ENCODE measurements around the gene TMEM254. TPM values are rescaled to one million over a fixed set of nuclear protein-coding genes. Genes with fewer than 3 reads are reported as not detected.

TMEM254 gene
- total RNA-seq, 4 donors from 2014 or later, result 7.8 to 15.1 (median 13.2) TPM

- Histone ChIP-seq H3K9me3 (peaks cover 0 to 19% (median 0%) of the 10 kb centered on the region in 3 donors), H3K36me3 (no peaks in the 10 kb centered on the region), H3K27me3 (no peaks in the 10 kb centered on the region), H3K27ac (peak overlapping the region in 1 of 4 donors; percentile 29), H3K4me3 (no peak overlapping the region), H3K4me1 (peaks cover 0 to 7% (median 0%) of the 10 kb centered on the region in 3 donors)
- 91 to 100% methylated on average over 1 of the region's 1 CpG for whole genome bisulfite sequencing, 2 donors (ENCODE audit: low coverage in 1 of 2)
- TF ChIP-seq EP300 (IDR thresholded peaks at IDR 0.05) (no peak), CTCF (IDR thresholded peaks at IDR 0.05) (no peak), POLR2AphosphoS5 (IDR thresholded peaks at IDR 0.05) (no peak), POLR2A (IDR thresholded peaks at IDR 0.05) (no peak)
- ATAC-seq, result no peak
These were observed 32.5 kb downstream of the TMEM254 start for GRCh38 chr10:80110986-80111385.

DNA sequence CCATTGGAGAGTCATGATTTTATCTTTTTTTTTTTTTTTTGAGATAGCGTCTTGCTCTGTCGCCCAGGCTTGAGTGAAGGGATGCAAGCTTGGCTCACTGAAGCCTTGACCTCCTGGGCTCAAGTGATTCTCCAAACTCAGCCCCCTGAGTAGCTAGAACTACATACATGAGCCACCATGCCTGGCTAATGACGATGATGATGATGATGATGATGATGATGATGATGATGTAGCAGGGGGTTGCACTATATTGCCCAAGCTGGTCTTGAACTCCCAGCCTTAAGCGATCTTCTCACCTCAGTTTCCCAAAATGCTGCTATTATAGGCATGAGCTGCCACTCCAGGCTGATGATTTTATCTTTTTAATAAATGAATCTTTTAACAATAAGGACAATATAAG lies 40.2 kb downstream of the TMEM254 start:
- no peak for TF ChIP-seq POLR2A (IDR thresholded peaks at IDR 0.05)
- TF ChIP-seq EP300 (IDR thresholded peaks at IDR 0.05), result no peak
- TF ChIP-seq POLR2AphosphoS5 (IDR thresholded peaks at IDR 0.05), result no peak
- no peak for TF ChIP-seq CTCF (IDR thresholded peaks at IDR 0.05)
- ATAC-seq, result no peak
- H3K36me3 ChIP-seq, result no peaks in the 10 kb centered on the region
- no peak overlapping the region for H3K27ac ChIP-seq
- WGBS, 2 donors (ENCODE audit: low coverage in 1 of 2), result 93 to 97% methylated on average over 3 to 4 of the region's 4 CpGs
- H3K4me3 ChIP-seq, result no peak overlapping the region
- no peaks in the 10 kb centered on the region for H3K9me3 ChIP-seq
- H3K27me3 ChIP-seq, result no peaks in the 10 kb centered on the region
- H3K4me1 ChIP-seq, result peaks cover 0 to 4% (median 0%) of the 10 kb centered on the region in 3 donors

- no peaks in the 10 kb centered on the region for H3K27me3 ChIP-seq
- H3K27ac ChIP-seq, result peak overlapping the region in 1 of 4 donors; percentile 4
- H3K4me3 ChIP-seq, result no peak overlapping the region
- TF ChIP-seq POLR2AphosphoS5 (IDR thresholded peaks at IDR 0.05), result no peak
- no peaks in the 10 kb centered on the region for H3K36me3 ChIP-seq
- no peak for ATAC-seq
- peaks cover 0 to 4% (median 0%) of the 10 kb centered on the region in 3 donors for H3K4me1 ChIP-seq
- H3K9me3 ChIP-seq, result no peaks in the 10 kb centered on the region
These were observed 43.7 kb downstream of the TMEM254 start for GRCh38 chr10:80122110-80122710.

DNA sequence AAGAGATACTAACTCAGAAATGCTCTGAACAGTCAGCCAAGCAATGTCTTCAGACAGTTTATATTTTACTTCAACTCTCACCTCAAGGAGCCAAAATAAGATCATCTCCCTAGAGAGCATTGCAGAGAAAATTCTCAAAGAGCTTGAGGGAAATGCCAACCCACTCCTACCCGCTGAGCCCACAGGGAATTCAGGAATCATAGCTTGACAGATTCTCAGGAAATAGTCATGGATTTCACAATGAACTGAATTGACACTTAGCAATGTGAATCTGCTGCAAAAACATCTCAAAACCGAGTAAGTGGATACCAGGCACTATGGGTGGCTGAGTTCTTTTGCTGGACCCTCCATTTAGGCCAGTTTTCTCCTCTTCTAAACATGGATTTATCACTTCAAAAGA lies 44.3 kb downstream of the TMEM254 start:
- Histone ChIP-seq H3K27me3 (no peaks in the 10 kb centered on the region), H3K9me3 (no peaks in the 10 kb centered on the region), H3K27ac (no peak overlapping the region), H3K4me1 (peaks cover 0 to 4% (median 0%) of the 10 kb centered on the region in 3 donors), H3K36me3 (no peaks in the 10 kb centered on the region), H3K4me3 (no peak overlapping the region)
- ATAC-seq, result peak; percentile 25
- WGBS, 2 donors (ENCODE audit: low coverage in 1 of 2), result 57 to 73% methylated on average over 1 to 2 of the region's 2 CpGs
- TF ChIP-seq CTCF (IDR thresholded peaks at IDR 0.05) (no peak), POLR2A (IDR thresholded peaks at IDR 0.05) (no peak), POLR2AphosphoS5 (IDR thresholded peaks at IDR 0.05) (no peak), EP300 (IDR thresholded peaks at IDR 0.05) (no peak)

DNA sequence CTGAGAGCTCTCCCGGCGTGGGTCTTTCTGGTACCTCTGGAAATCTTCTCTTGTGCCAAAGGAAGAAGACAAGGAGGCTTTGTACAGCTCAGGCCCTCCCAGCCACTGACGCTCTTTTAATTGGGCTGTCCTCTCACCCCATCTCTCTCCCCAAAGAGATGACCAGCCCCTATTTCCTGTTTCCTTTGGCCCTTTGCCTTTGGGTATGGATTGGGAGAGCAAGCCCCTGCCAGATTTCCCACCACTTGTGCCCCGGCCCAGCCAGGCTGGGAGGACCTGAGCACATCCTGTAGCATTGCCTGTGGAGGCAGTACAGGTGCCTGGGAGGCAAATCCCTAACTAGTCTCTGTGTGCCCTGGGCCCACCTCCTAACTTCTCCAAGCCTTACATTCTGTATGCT lies 48.4 kb downstream of the TMEM254 start:
- Histone ChIP-seq H3K4me1 (peaks cover 0 to 6% (median 4%) of the 10 kb centered on the region in 3 donors), H3K9me3 (no peaks in the 10 kb centered on the region), H3K27ac (no peak overlapping the region), H3K27me3 (peaks cover 5% of the 10 kb centered on the region), H3K4me3 (no peak overlapping the region), H3K36me3 (no peaks in the 10 kb centered on the region)
- ATAC-seq, result no peak
- WGBS, 2 donors (ENCODE audit: low coverage in 1 of 2), result 36% methylated on average over 2 of the region's 4 CpGs; no CpG with 5 or more reads in 1 of the 2 donors
- TF ChIP-seq CTCF (IDR thresholded peaks at IDR 0.05) (no peak), POLR2A (IDR thresholded peaks at IDR 0.05) (no peak), EP300 (IDR thresholded peaks at IDR 0.05) (no peak), POLR2AphosphoS5 (IDR thresholded peaks at IDR 0.05) (no peak)

All from gastroesophageal sphincter (tissue), 4 donors.